ENCODE data around the gene ZNF12.

Gene ZNF12

DNA sequence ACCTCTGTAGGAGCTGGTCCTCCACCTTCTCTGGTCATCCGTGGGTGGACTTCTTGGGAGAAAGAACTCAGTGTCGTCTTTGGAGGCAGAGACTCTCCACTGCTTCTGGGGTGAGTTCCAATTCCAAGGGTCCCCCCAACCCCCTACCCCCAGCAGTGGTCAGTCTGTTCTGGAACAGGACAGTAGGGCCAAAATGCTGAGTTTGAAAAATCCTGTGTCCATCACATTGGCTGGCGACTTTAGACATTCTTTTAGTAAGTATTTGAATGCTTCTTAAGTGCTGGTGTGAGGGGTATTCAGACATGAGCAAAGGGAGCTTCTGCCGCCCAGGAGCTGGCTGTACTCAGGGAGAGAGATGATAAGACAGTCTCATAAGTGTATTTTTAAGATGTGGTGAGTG lies 67.7 kb downstream of the ZNF12 start:
- no peaks in the 10 kb centered on the region for H3K27me3 ChIP-seq (ENCODE audit: insufficient read depth, low read length)
- peaks cover 47% of the 10 kb centered on the region for H3K36me3 ChIP-seq (ENCODE audit: insufficient read depth, low read length)
- H3K9me3 ChIP-seq (ENCODE audit: low read length): peaks cover 5% of the 10 kb centered on the region
- H3K4me3 ChIP-seq (ENCODE audit: low read length): no peak overlapping the region
- H3K4me1 ChIP-seq (ENCODE audit: insufficient read depth, low read length): peaks cover 17% of the 10 kb centered on the region
- no peak overlapping the region for H2AFZ ChIP-seq (ENCODE audit: low read depth, low read length)

Measured in neuron (in vitro differentiated cells).